MG63 (cell line): ENCODE data around the gene SIRPG. TPM values are rescaled to one million over a fixed set of nuclear protein-coding genes. Genes with fewer than 3 reads are reported as not detected.
"Not testable (repeated sequence)": the region's sequence is repeated elsewhere in the genome, so short reads cannot be mapped to it uniquely, and the experiment has no call there.

ENCODE experiments used
- DNase-seq: peaks from one replicate; pipeline ENCODE4 v3.0.0-alpha.2; 2020
- H3K27me3 ChIP-seq: fragments of 250-450 bp; sonication (Bioruptor Pico); 2 replicates; pipeline ENCODE4 v1.5.1; 2020; ENCODE audit warnings: mild to moderate bottlenecking, moderate library complexity
- H3K36me3 ChIP-seq: fragments of 250-450 bp; sonication (Bioruptor Pico); 2 replicates; pipeline ENCODE4 v1.5.1; 2020; ENCODE audit warnings: mild to moderate bottlenecking, moderate library complexity
- H3K4me3 ChIP-seq: fragments of 250-450 bp; sonication (Bioruptor Pico); 2 replicates; pipeline ENCODE4 v1.5.1; 2020; ENCODE audit warnings: mild to moderate bottlenecking, moderate library complexity
- H3K9me3 ChIP-seq: fragments of 250-450 bp; sonication (Bioruptor Pico); 2 replicates; pipeline ENCODE4 v1.5.1; 2020; ENCODE audit warnings: mild to moderate bottlenecking, moderate library complexity
- total RNA-seq: library from RNA; depleted of rRNA; stranded (reverse); fragments of >200 nt; shearing (Covaris generic); gene quantifications from 2 replicates; pipeline ENCODE4 v1.2.3, GENCODE V29; 2014; ENCODE audit warnings: low replicate concordance

Gene SIRPG
- total RNA-seq, 1 experiment from 2014 or later = not detected

GRCh38 chr20:1652104-1652503 is 5.5 kb downstream of the SIRPG start:
- Histone ChIP-seq H3K4me3 (no peak overlapping the region), H3K36me3 (no peaks in the 10 kb centered on the region), H3K9me3 (no peaks in the 10 kb centered on the region), H3K27me3 (no peaks in the 10 kb centered on the region)
- DNase-seq = no peak

GRCh38 chr20:1651268-1652058 is 6.1 kb downstream of the SIRPG start:
- no peaks in the 10 kb centered on the region for H3K36me3 ChIP-seq
- no peaks in the 10 kb centered on the region for H3K9me3 ChIP-seq

GRCh38 chr20:1648101-1648500 is 9.5 kb downstream of the SIRPG start:
- Histone ChIP-seq H3K36me3 (no peaks in the 10 kb centered on the region), H3K27me3 (no peaks in the 10 kb centered on the region), H3K4me3 (no peak overlapping the region), H3K9me3 (no peaks in the 10 kb centered on the region)
- no peak for DNase-seq

More at GRCh38 chr20:1651268-1652058, 6.1 kb downstream of the SIRPG start:
- no peaks in the 10 kb centered on the region for H3K27me3 ChIP-seq
- H3K4me3 ChIP-seq = no peak overlapping the region
- no peak for DNase-seq

GRCh38 chr20:1646975-1647431 is 10.6 kb downstream of the SIRPG start:
- H3K27me3 ChIP-seq = no peaks in the 10 kb centered on the region
- no peak for DNase-seq
- H3K36me3 ChIP-seq = no peaks in the 10 kb centered on the region
- H3K9me3 ChIP-seq = no peaks in the 10 kb centered on the region
- no peak overlapping the region for H3K4me3 ChIP-seq

DNA sequence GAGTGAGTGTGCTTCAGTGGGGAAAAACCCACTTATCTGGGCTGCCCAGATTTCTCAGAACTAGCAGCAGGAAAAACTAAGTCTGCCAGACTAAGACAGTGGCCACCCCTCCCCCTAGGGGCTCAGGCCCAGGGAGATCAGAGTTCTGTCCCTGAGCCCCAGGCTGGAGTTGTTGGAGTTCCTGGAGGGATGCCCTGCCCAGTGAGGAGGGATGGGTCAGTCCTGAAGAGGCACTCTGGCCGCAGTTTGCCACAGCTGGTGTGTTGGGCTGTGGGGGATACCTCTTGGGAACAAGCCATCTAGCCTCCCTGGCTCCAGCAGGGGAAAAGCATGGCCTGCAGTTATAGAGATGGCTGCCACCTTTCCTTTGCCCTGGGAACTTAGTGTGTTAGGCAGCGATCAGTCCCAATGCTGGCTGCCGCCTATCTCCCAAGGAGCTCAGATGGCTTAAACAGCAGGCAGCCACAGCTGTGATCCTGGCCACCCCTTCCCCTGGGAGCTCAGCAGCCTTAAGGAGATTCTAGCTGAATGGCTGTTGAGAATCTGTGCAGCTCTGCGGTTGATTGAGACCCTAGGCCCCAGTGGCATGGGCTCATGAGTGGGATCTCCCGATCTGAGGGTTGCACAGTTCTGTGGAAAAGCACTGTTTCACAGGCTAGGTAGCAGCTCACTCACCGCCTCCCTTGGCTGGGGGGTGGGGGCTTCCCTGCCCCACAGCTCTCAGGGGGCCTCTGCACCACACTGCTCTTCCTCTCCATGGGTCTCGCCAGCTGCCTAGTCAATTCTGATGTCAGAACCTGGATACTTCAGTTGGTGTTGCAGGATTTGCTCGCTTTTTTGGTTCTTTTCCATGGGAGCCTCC is 13.2 kb downstream of the SIRPG start:
- no peaks in the 10 kb centered on the region for H3K36me3 ChIP-seq
- no peak overlapping the region for H3K4me3 ChIP-seq
- no peaks in the 10 kb centered on the region for H3K27me3 ChIP-seq
- no peaks in the 10 kb centered on the region for H3K9me3 ChIP-seq
- no peak for DNase-seq

DNA sequence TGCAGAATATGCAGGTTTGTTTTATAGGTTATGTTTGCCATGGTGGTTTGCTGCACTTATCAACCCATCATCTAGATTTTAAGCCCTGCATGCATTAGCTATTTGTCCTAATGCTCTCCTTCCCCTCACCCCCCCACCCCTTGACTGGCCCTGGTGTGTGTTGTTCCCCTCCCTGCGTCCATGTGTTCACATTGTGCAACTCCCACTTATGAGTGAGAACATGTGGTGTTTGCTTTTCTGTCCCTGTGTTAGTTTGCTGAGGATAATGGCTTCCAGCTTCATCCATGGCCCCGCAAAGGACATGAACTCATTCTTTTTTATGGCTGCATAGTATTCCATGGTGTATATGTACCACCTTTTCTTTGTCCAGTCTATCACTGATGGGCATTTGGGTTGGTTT is 18.9 kb downstream of the SIRPG start:
- not testable (repeated sequence) for H3K9me3 ChIP-seq, DNase-seq, H3K36me3 ChIP-seq, H3K4me3 ChIP-seq, H3K27me3 ChIP-seq

GRCh38 chr20:1637755-1638154 is 19.8 kb downstream of the SIRPG start:
- Histone ChIP-seq H3K4me3 (no peak overlapping the region), H3K9me3 (no peaks in the 10 kb centered on the region), H3K27me3 (no peaks in the 10 kb centered on the region), H3K36me3 (no peaks in the 10 kb centered on the region)
- DNase-seq = no peak

DNA sequence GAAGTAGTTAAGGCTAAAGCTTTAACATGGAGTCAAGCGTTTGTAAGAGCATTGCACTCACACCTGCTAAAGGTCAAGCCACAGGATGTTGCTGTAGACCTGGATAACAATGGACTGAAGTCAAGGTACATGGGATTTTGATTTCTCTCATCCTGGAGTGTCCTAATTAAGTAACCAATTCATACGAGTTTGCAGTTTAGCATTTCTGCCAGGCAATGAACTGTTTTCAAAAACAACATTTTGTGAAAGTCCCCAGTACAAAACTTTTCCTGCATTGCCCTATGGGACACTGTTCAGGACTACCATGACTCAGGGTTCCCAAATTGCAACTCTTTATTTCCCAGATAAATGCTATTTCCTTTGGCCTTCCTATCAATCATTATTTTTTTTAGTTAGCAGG is 20.4 kb downstream of the SIRPG start:
- Histone ChIP-seq H3K9me3 (no peaks in the 10 kb centered on the region), H3K27me3 (no peaks in the 10 kb centered on the region), H3K4me3 (no peak overlapping the region), H3K36me3 (no peaks in the 10 kb centered on the region)
- no peak for DNase-seq

DNA sequence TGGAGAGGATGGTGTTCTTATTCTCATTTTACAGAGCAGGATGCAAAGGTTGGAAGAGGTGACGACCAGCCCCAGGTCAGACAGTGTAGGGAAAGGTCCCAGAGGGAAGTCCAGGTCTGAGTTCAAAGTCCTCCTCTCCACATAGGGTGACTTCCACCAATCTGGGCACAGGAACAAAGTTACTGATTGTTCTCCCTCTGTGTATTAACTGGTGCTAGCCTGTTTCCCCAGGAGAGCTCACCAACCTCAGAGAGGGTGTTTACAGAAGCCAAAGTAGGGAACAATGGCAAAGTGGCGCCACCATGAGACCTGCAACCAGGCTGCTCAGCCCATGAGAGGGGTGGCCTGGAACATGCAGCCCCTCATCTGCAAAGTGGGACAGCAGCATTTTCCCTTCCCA is 21.0 kb downstream of the SIRPG start:
- Histone ChIP-seq H3K27me3 (no peaks in the 10 kb centered on the region), H3K36me3 (no peaks in the 10 kb centered on the region)
- no peak for DNase-seq

GRCh38 chr20:1635291-1635979 is 22.1 kb downstream of the SIRPG start:
- no peaks in the 10 kb centered on the region for H3K9me3 ChIP-seq
- H3K36me3 ChIP-seq = no peaks in the 10 kb centered on the region
- H3K27me3 ChIP-seq = no peaks in the 10 kb centered on the region
- H3K4me3 ChIP-seq = no peak overlapping the region
- no peak for DNase-seq

More for the DNA sequence above, 21.0 kb downstream of the SIRPG start:
- H3K9me3 ChIP-seq = no peaks in the 10 kb centered on the region
- no peak overlapping the region for H3K4me3 ChIP-seq

GRCh38 chr20:1633535-1633934 is 24.0 kb downstream of the SIRPG start:
- Histone ChIP-seq H3K36me3 (no peaks in the 10 kb centered on the region), H3K9me3 (no peaks in the 10 kb centered on the region), H3K27me3 (no peaks in the 10 kb centered on the region), H3K4me3 (no peak overlapping the region)
- no peak for DNase-seq

GRCh38 chr20:1632178-1632577 is 25.4 kb downstream of the SIRPG start:
- Histone ChIP-seq H3K4me3 (no peak overlapping the region), H3K9me3 (no peaks in the 10 kb centered on the region), H3K27me3 (no peaks in the 10 kb centered on the region), H3K36me3 (no peaks in the 10 kb centered on the region)
- no peak for DNase-seq

DNA sequence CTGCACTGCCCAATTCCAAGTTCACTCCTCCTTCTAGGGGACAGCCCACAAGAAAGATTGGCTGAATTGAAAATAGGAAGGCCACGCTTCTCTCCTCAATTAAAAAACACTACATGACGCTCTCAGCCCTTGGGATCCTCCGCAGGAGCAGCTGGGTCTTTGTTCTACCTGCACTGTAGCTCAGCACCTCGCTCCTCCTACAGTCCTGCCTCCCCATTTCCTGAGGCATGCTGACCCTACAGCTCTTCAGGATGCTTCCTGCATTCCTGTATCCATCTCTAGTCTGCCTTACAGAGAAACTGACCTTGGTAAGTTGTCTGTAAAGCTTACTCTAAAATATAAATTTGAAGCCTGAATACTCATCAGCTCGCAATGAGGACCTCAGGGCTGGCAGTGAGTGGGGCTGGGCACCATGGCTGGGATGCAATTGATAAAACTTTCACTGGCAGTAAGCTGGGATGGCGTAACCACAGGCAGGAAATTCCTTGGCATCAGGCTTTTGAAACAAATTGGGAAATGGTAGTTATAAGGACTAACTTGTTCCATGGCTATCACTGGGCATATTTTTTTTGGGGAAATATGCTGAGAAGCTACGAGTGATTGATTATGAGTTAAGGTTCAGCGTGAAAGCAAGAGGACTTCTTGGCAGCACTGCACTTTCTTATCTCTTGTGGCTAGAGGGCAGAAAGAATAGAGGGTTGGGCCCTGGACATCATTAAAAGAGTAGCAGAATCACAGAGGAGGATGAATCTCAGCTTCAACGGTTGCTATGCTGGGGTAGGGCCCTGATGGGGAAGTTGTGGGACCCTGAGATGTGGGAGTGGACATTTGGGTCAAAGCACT is 26.0 kb downstream of the SIRPG start:
- DNase-seq = peak; percentile 23

DNA sequence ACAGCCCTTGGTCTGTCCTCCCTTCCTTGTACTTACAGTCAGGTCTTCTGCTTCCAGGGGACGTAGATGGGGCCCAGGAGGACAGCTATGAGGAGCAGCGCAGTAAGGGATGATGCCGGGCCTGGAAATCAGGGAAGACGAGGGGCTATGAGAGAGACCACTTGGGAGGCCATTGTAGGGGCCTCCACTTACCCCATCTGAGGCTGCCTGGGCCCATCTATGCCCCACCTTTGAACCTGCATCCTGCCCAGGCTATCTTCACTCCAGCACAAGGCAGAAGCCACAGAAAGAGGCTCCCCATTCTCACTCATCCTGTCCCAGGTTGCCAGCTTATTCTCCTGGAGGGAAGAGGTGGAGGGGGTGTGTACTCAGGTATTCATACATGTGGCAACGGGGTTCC is 27.4 kb downstream of the SIRPG start:
- H3K4me3 ChIP-seq = no peak overlapping the region
- H3K27me3 ChIP-seq = no peaks in the 10 kb centered on the region
- no peaks in the 10 kb centered on the region for H3K9me3 ChIP-seq
- no peaks in the 10 kb centered on the region for H3K36me3 ChIP-seq
- DNase-seq = no peak

More for the DNA sequence above, 26.0 kb downstream of the SIRPG start:
- no peak overlapping the region for H3K4me3 ChIP-seq
- no peaks in the 10 kb centered on the region for H3K27me3 ChIP-seq
- H3K36me3 ChIP-seq = no peaks in the 10 kb centered on the region
- no peaks in the 10 kb centered on the region for H3K9me3 ChIP-seq

- no peak for DNase-seq
- H3K4me3 ChIP-seq = no peak overlapping the region
- H3K36me3 ChIP-seq = no peaks in the 10 kb centered on the region
- no peaks in the 10 kb centered on the region for H3K9me3 ChIP-seq
- no peaks in the 10 kb centered on the region for H3K27me3 ChIP-seq
Measured at GRCh38 chr20:1629321-1629720, 28.3 kb downstream of the SIRPG start.

DNA sequence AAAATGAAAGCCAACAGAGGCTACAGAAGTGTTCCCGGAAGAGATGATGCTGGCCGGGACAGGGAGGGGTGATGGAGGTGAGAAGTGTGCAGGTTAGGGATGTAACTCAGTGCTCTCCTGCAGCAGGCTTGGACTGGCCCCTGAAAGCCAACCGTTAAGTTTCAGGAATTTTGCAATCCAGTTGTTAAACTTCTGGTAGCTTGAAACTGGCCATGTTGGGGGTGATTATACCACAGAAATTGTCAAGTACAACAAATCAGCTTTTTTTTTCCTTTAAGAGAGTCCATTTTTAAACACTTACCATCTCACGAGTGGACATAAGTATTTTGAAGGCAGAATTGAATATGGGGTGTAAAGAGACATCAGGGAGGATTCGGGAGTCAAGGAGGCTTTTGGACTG is 29.0 kb downstream of the SIRPG start:
- H3K36me3 ChIP-seq = no peaks in the 10 kb centered on the region
- H3K9me3 ChIP-seq = no peaks in the 10 kb centered on the region
- H3K27me3 ChIP-seq = no peaks in the 10 kb centered on the region
- no peak for DNase-seq
- no peak overlapping the region for H3K4me3 ChIP-seq
